ENCODE data around the gene NEB.

NEB gene

DNA sequence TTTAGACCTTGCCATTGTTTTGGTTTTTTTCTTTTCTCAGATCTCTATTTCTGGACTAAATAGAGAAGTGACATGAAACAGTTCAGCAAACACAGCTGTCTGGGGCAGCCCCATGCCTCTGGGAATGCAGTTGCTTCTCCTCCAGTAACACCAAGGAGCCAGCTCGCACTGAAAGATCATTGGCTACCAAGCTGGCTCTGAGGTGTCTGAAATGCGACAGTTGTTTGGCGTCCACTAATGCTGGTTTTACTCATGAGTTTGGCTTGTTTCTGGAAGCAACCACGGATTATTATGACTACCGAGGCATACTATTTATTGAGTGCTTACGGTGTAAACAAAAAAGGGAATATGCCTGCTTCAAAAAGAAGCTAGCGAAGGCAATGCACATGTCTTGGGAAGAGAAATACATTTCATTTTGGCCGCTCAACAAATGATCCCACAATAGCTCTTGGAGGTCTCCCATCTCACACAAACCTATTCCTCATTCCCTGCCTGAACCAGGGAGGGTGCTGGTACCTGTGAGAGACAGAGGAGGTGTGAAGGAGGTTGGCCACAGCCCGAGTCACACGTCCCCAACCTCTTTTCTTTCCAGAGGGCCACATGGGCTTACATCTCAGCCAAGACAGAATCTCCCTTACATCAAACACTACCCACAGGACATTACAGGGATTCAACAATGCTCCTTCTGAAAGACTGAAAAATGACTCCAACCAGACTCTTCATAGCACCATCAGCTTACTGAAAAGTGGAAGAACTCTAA lies 37.5 kb upstream of the NEB start:
- no peak overlapping the region for H3K4ac ChIP-seq (ENCODE audit: low read depth, low read length)
- no peak overlapping the region for H2BK120ac ChIP-seq (ENCODE audit: low read depth, low read length)
- DNase-seq: no peak
- no peak overlapping the region for H2AK5ac ChIP-seq (ENCODE audit: low read length)
- H3K4me3 ChIP-seq (ENCODE audit: low read length): no peak overlapping the region
- H3K4me1 ChIP-seq (ENCODE audit: control insufficient read depth, low read depth, low read length): no peaks in the 10 kb centered on the region
- H3K56ac ChIP-seq (ENCODE audit: low read length): no peak overlapping the region
- no peaks in the 10 kb centered on the region for H3K79me2 ChIP-seq (ENCODE audit: control insufficient read depth, insufficient read depth, low read length)
- no peak overlapping the region for H3K9ac ChIP-seq (ENCODE audit: low read length)
- H3K79me1 ChIP-seq (ENCODE audit: low read length): no peaks in the 10 kb centered on the region
- no peak overlapping the region for H3K23ac ChIP-seq (ENCODE audit: low read length)
- H2BK5ac ChIP-seq (ENCODE audit: low read length): no peak overlapping the region
- no peak overlapping the region for H2BK15ac ChIP-seq (replicated peaks; ENCODE audit: low read depth)
- no peaks in the 10 kb centered on the region for H3K36me3 ChIP-seq (ENCODE audit: control insufficient read depth, insufficient read depth, low read length)
- no peaks in the 10 kb centered on the region for H3K27me3 ChIP-seq (ENCODE audit: insufficient read depth, low read length, poor library complexity)
- H4K5ac ChIP-seq (ENCODE audit: low read length): no peak overlapping the region
- no peak overlapping the region for H3K18ac ChIP-seq (ENCODE audit: low read length)
- H4K8ac ChIP-seq (ENCODE audit: low read depth, low read length): no peak overlapping the region
- H3K4me2 ChIP-seq (ENCODE audit: low read length): no peak overlapping the region
- no peak overlapping the region for H3K27ac ChIP-seq (ENCODE audit: low read depth, low read length)
- WGBS (ENCODE audit: extremely low coverage, insufficient coverage, low lambda C conversion rate): no CpG with 5 or more reads among the region's 10 CpGs

DNA sequence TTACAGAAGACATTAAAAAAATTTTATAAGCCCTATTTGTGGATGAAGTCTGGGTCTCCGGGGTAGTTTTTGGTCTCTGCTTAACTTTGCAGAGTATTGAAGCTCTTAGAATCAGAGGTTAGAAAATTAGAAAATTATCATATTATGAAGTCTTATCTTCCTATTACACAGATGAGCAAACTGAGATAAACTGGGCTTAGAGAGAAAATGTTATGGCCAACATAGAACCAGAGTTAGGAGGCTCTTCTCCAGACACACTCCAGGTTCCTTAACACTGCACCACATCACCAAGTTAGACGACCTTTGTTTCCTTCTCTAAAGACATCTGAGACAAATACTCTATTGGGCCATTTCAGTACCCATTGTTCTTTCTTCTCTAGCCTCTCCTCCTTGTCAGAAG lies 36.7 kb upstream of the NEB start:
- Histone ChIP-seq H2AK5ac (ENCODE audit: low read length) (no peak overlapping the region), H3K4me2 (ENCODE audit: low read length) (no peak overlapping the region), H3K79me1 (ENCODE audit: low read length) (no peaks in the 10 kb centered on the region), H2BK5ac (ENCODE audit: low read length) (no peak overlapping the region), H3K79me2 (ENCODE audit: control insufficient read depth, insufficient read depth, low read length) (no peaks in the 10 kb centered on the region), H3K56ac (ENCODE audit: low read length) (no peak overlapping the region), H3K23ac (ENCODE audit: low read length) (no peak overlapping the region), H3K4me3 (ENCODE audit: low read length) (no peak overlapping the region), H3K36me3 (ENCODE audit: control insufficient read depth, insufficient read depth, low read length) (no peaks in the 10 kb centered on the region), H3K27me3 (ENCODE audit: insufficient read depth, low read length, poor library complexity) (no peaks in the 10 kb centered on the region), H3K18ac (ENCODE audit: low read length) (no peak overlapping the region), H4K5ac (ENCODE audit: low read length) (no peak overlapping the region), H3K27ac (ENCODE audit: low read depth, low read length) (no peak overlapping the region), H3K9ac (ENCODE audit: low read length) (no peak overlapping the region), H4K8ac (ENCODE audit: low read depth, low read length) (no peak overlapping the region), H2BK120ac (ENCODE audit: low read depth, low read length) (no peak overlapping the region), H2BK15ac (replicated peaks; ENCODE audit: low read depth) (no peak overlapping the region), H3K4ac (ENCODE audit: low read depth, low read length) (no peak overlapping the region), H3K4me1 (ENCODE audit: control insufficient read depth, low read depth, low read length) (no peaks in the 10 kb centered on the region)
- no peak for DNase-seq
- no CpG with 5 or more reads among the region's 2 CpGs for WGBS (ENCODE audit: extremely low coverage, insufficient coverage, low lambda C conversion rate)

DNA sequence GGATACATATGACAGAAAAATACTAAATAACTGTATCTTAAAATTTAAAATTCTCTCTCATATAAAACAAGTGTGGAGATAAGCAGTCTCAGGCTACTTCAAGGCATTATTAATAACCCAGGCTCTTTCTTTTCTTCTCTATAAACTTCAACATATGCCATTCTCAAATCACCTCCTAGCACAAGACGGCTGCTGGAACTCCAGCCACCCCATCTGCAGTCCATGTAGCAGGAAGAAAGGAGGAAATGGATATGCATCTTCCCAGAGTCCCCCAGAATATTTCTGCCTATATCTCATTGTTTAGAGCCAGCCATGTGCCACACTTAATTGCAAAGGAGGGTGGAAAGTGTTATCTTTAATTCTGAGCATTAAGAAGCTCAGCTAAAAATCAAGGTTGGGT lies 35.3 kb upstream of the NEB start:
- Histone ChIP-seq H3K18ac (ENCODE audit: low read length) (no peak overlapping the region), H3K4me1 (ENCODE audit: control insufficient read depth, low read depth, low read length) (peaks cover 2% of the 10 kb centered on the region), H4K5ac (ENCODE audit: low read length) (no peak overlapping the region), H3K36me3 (ENCODE audit: control insufficient read depth, insufficient read depth, low read length) (no peaks in the 10 kb centered on the region), H3K4me3 (ENCODE audit: low read length) (no peak overlapping the region), H3K23ac (ENCODE audit: low read length) (no peak overlapping the region), H3K27me3 (ENCODE audit: insufficient read depth, low read length, poor library complexity) (no peaks in the 10 kb centered on the region), H2AK5ac (ENCODE audit: low read length) (no peak overlapping the region), H4K8ac (ENCODE audit: low read depth, low read length) (no peak overlapping the region), H3K27ac (ENCODE audit: low read depth, low read length) (no peak overlapping the region), H3K56ac (ENCODE audit: low read length) (no peak overlapping the region), H3K79me1 (ENCODE audit: low read length) (no peaks in the 10 kb centered on the region), H3K9ac (ENCODE audit: low read length) (no peak overlapping the region), H3K4ac (ENCODE audit: low read depth, low read length) (no peak overlapping the region), H2BK5ac (ENCODE audit: low read length) (no peak overlapping the region), H2BK15ac (replicated peaks; ENCODE audit: low read depth) (no peak overlapping the region), H3K4me2 (ENCODE audit: low read length) (no peak overlapping the region), H3K79me2 (ENCODE audit: control insufficient read depth, insufficient read depth, low read length) (no peaks in the 10 kb centered on the region), H2BK120ac (ENCODE audit: low read depth, low read length) (no peak overlapping the region)
- no peak for DNase-seq
- WGBS (ENCODE audit: extremely low coverage, insufficient coverage, low lambda C conversion rate): no CpG with 5 or more reads among the region's 1 CpG

DNA sequence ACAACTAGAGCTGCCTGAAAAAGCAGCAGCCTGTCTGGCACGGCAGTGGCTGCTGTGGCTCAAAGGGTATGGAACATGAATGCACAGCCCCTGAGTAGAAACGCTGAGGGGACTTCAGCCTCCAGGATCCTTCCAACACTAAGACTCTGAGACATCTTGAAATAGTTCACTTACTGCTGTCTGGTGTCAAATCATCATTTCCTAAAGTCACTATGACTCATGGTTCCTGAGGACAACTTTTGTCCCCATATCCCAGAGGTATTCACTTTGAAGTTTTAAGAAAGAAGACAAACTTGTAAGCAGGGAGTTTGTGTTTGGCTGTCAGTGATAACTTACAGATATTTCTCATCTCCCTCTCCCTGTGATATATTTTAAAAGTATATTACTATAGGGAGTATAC lies 33.3 kb upstream of the NEB start:
- Histone ChIP-seq H4K8ac (ENCODE audit: low read depth, low read length) (no peak overlapping the region), H3K23ac (ENCODE audit: low read length) (no peak overlapping the region), H3K9ac (ENCODE audit: low read length) (no peak overlapping the region), H3K18ac (ENCODE audit: low read length) (no peak overlapping the region), H3K4me3 (ENCODE audit: low read length) (no peak overlapping the region), H2BK15ac (replicated peaks; ENCODE audit: low read depth) (no peak overlapping the region), H3K27ac (ENCODE audit: low read depth, low read length) (no peak overlapping the region), H2BK5ac (ENCODE audit: low read length) (no peak overlapping the region), H3K4me1 (ENCODE audit: control insufficient read depth, low read depth, low read length) (peaks cover 2% of the 10 kb centered on the region), H3K56ac (ENCODE audit: low read length) (no peak overlapping the region), H2AK5ac (ENCODE audit: low read length) (no peak overlapping the region), H4K5ac (ENCODE audit: low read length) (no peak overlapping the region), H3K4me2 (ENCODE audit: low read length) (no peak overlapping the region), H3K79me1 (ENCODE audit: low read length) (no peaks in the 10 kb centered on the region), H3K79me2 (ENCODE audit: control insufficient read depth, insufficient read depth, low read length) (no peaks in the 10 kb centered on the region), H2BK120ac (ENCODE audit: low read depth, low read length) (no peak overlapping the region), H3K4ac (ENCODE audit: low read depth, low read length) (no peak overlapping the region), H3K27me3 (ENCODE audit: insufficient read depth, low read length, poor library complexity) (no peaks in the 10 kb centered on the region), H3K36me3 (ENCODE audit: control insufficient read depth, insufficient read depth, low read length) (no peaks in the 10 kb centered on the region)
- DNase-seq: no peak
- WGBS (ENCODE audit: extremely low coverage, insufficient coverage, low lambda C conversion rate): no CpG with 5 or more reads among the region's 2 CpGs

DNA sequence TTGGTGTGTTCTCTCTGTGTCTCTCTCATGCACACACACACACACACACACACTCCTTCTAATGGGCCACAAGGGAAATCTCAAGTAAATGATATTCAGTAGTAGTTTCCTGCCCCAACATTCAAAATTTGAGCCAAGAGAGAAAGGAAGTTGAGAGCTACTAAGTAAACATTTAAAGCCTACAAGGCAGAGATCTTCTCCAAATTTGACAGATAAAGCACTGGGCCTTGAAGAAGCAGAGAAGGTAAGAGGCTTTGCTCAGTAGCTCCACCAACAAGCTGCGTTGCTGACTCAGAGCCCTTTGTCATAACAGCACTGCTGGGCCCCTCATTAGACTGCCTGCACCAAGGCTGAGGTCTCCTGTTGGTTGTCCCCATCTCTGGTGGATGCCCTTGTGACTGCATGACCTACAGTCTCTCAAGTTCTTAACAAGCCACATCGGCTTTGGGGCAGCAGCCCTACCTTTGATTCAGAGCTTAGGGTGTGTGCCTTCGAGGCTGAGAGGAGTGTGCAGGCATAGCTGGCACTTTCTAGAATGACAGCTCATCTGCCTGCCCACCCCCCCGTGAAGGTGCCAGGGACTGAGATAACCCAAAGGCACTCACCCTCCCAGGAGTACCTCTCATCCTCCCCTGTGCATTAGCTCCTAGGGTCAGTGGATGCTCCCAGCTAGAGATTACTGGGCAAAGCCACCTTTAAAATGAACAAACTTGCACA lies 32.3 kb upstream of the NEB start:
- Histone ChIP-seq H2BK15ac (replicated peaks; ENCODE audit: low read depth) (no peak overlapping the region), H3K4me2 (ENCODE audit: low read length) (no peak overlapping the region), H2BK5ac (ENCODE audit: low read length) (no peak overlapping the region), H3K36me3 (ENCODE audit: control insufficient read depth, insufficient read depth, low read length) (no peaks in the 10 kb centered on the region), H3K27me3 (ENCODE audit: insufficient read depth, low read length, poor library complexity) (no peaks in the 10 kb centered on the region), H3K27ac (ENCODE audit: low read depth, low read length) (no peak overlapping the region), H3K9ac (ENCODE audit: low read length) (no peak overlapping the region), H3K79me2 (ENCODE audit: control insufficient read depth, insufficient read depth, low read length) (no peaks in the 10 kb centered on the region), H3K56ac (ENCODE audit: low read length) (no peak overlapping the region), H3K4me3 (ENCODE audit: low read length) (no peak overlapping the region), H4K5ac (ENCODE audit: low read length) (no peak overlapping the region), H3K4ac (ENCODE audit: low read depth, low read length) (no peak overlapping the region), H3K79me1 (ENCODE audit: low read length) (no peaks in the 10 kb centered on the region), H3K4me1 (ENCODE audit: control insufficient read depth, low read depth, low read length) (peaks cover 2% of the 10 kb centered on the region), H2AK5ac (ENCODE audit: low read length) (no peak overlapping the region), H3K23ac (ENCODE audit: low read length) (no peak overlapping the region), H3K18ac (ENCODE audit: low read length) (no peak overlapping the region), H4K8ac (ENCODE audit: low read depth, low read length) (no peak overlapping the region), H2BK120ac (ENCODE audit: low read depth, low read length) (no peak overlapping the region)
- WGBS (ENCODE audit: extremely low coverage, insufficient coverage, low lambda C conversion rate): no CpG with 5 or more reads among the region's 4 CpGs
- DNase-seq: no peak

Measured in mesendoderm (in vitro differentiated cells).